HG03066 (cell line): ENCODE results near the gene RFLNA.

Experiments used
- ATAC-seq: cut with Tn5 transposase; IDR thresholded peaks from one replicate; pipeline ENCODE4 v1.9.1; 2021; ENCODE audit warnings: low read depth; ENCODE audit not compliant: unreplicated experiment

The RFLNA gene, protein sequence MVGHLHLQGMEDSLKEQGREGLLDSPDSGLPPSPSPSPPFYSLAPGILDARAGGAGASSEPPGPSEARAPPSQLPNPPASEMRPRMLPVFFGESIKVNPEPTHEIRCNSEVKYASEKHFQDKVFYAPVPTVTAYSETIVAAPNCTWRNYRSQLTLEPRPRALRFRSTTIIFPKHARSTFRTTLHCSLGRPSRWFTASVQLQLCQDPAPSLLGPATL

DNA sequence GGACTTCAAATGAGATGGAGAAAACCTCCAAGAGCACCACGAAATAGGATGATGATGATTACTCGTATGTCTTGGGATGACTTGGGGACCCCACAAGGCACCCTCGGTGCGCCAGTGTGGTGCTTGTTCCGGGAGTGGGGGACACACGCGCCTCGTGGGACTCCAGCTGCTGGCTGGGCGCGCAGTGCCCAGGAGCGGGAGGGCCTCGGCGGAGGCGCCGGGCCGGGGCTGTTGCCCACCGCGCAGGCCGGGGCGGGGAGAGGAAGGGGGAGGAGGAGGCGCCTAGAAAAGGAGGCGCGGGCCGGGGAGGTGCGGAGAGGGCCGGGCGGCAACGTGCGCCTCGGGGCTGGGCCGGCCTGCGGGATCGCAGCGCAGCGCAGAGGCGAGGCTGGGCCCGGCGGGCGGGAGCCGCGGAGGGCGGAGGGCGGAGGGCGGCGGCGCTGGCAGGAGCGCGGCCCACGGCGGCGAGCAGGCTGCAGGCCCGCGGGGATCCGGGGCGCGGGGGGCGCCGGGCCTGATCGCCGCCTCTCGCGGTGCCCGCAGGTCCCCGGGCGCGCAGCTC is at the start of gene RFLNA:
Gene RFLNA, plus strand, starts transcription at position 314 of the 562 bp plus-strand sequence. CDS start 337 bp downstream, outside the sequence.
- no peak for ATAC-seq

DNA sequence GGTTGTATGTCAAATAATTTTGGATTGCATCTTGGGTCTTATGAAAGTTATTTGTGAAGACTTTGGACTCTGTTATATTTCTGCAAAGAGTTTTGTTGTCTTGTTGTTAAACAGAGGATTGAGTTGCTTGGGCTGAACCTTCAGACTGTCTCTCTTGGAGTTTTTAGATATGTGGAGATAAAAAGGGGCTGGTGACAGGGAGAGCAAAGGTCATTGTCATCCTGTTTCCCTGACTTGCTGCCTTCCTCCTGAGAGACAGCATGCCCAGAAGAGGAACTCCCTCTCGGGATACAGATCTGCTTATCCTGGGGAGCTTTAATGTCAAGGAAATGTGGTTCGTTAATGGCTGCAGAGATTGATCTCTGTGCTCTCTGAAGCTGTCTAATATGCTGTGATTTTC is 47.6 kb upstream of the RFLNA start:
- no peak for ATAC-seq

DNA sequence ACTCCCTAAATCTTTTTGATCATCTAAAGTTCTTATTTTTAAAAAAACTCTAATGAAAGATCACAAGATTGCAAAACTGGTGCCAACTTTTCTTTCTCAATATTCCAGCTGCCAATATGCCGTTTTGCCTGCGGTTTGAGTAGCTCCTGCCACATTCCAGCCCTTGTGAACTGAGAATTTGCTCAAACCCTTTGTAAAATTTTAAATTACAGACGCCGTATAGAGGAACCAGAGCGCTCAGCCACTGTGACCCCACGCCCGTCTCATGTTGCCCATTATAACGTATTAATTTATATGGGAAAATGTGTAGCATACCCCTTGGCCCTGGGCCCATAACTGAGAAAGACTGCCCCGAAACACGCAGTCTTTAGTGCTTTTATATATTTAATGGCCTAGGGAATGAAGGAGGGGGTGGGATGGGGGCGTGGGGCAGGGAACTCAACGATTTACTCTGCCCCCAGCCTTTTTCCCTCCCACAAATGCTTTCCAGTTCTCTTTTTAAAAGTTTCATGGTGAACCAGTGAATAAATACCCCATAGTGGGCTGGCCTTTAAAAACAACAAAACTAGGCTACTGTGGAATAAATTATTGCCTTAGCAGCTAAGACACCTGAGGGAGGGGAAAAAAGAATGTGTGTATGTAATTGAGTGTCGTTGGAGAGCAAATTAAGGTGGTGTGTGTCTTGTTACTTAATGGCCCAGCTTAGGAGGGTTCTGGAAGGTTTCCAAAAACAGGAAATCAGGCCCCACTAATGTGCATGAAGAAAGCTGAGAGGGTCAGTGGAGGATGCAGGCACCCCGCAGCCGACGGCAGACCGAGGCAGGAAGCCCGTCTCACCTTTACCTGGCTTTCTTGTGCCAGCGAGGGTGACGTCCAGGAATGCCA is 45.7 kb upstream of the RFLNA start:
- no peak for ATAC-seq

- no peak for ATAC-seq
Observed at GRCh38 chr12:124251186-124251585, 43.7 kb upstream of the RFLNA start.

- no peak for ATAC-seq
Observed at GRCh38 chr12:124252964-124253363, 41.9 kb upstream of the RFLNA start.

- no peak for ATAC-seq
Observed at GRCh38 chr12:124254126-124254525, 40.8 kb upstream of the RFLNA start.

DNA sequence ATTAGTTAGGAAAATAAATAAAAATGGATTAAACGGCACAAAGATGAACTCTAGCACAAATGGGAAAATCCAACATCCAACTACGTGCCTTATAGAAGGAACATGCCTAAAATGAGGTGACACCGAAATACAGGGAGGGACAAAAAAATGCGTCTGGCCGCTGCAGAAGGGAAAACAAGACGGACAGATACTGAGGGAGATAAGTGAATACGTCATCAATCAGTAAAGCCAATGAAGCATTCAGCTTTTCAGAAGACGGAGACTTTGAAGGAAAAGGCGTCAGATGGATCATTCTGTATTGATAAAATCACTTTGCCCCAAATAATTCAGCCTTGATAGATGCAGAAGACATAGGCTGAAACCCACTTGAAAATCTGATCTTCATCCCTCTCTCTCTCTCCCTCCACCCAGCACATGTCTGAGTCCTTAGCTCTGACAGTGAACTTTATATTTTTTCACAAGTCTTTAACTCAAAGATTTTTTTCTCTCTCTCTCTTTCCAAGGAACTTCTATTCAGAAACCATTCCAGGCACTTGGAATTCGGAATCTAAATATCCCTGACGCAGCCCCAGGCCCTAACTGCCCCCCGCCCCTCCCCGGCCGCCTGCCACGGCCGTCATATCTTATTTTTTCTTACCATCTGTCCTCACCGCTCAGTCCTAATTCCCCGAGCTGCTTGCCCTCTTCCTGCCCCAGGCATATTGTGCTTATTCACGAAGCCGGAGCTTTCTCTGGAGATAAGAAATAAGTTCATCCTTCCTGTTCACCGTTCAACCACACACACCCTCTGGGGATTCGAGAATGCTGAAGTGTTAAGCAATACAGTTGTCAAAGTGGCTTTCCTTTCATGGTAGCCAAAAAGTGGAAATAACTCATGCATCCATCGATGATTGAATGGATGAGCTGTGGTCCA is 35.5 kb upstream of the RFLNA start:
- ATAC-seq, result no peak

- no peak for ATAC-seq
Observed at GRCh38 chr12:124261885-124262284, 33.0 kb upstream of the RFLNA start.

GRCh38 chr12:124264089-124264795 is 30.7 kb upstream of the RFLNA start:
- no peak for ATAC-seq

DNA sequence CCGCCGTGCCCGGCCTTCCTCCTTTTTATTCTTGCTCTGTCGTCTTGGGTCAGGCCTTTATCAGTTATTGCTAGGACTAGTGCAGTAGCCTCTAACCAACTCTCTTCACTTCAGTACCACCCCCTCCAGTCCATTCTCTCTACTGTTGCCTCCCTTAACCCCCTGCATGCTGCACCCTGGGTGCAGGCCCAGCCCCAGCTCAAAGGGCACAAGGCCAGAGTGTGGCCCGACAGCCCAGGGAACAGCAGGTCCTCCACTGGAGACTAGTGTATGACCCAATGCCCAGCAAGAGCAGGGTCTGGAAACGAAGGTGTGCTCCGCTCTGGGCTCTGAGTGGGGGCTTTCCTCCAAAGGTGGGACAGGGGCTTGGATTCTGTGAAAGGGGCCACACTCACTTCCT is 30.0 kb upstream of the RFLNA start:
- ATAC-seq, result no peak

DNA sequence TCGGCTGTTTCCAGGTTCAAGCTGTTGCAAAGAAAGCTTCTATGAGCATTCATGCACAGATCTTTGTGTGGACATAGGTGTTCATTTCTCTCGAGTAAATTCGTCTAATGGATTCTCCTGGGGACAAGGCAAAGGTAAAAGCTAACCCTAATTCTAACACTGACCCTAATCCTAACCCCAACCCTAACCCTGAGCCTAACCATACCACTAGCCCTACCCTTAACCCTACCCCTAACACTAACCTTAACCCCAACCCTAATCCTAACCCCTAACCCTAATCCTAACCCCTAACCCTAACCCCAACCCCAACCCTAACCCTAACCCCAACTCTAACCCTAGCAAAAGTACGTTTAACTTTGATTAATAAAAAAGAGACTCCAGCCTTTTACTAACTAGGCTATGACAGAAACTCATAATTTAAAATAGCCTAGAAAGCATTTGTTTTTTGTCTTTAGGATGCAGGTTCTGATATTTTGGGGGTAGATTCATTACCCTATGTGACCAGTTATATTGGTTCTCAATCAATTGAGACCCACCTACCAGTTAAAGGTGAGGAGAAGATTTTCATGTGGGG is 27.6 kb upstream of the RFLNA start:
- no peak for ATAC-seq

GRCh38 chr12:124270671-124271070 is 24.2 kb upstream of the RFLNA start:
- ATAC-seq, result no peak

- ATAC-seq, result no peak
Observed at GRCh38 chr12:124273630-124274029, 21.3 kb upstream of the RFLNA start.

GRCh38 chr12:124276337-124276736 is 18.6 kb upstream of the RFLNA start:
- no peak for ATAC-seq

DNA sequence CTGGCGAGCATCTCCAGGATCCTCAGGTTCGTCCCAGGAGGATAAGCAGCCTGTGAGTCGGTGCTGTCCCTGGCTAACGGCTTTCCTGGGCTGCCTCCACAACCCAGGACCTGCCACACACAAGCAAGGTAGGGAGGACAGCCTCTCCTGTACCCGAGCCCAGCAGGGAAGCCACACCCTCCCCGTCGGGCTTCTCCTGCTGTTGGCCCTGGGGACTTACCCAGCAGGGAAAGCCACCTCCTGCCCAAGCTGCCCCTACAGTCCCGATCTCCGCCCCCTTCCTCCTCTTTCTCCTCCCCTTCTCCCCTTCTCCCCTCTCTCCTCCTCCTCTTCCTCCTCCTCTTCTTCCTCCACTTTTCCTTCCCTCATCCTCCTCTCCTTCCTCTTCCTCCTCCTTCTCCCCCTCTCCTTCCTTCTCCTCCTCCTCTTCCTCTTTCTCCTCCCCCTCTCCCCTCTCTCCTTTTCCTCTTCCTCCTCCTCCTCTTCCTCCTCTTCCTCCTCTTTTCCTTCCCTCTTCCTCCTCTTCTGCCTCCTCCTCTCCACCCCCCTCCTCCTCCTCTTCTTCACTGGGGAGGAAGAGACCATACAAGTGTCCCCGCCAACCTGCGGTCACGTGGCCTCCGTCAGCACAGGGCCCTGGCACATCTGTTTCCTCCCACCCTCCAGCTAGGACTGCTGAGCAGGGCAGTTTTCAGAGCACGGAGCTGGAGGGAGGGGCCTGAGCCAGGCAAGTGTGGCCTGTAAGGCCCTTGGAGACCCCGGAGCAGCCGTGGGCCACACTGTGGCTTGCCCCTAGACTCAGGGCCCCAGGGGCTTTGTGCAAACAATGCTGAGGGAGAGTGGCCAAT is 17.3 kb upstream of the RFLNA start:
- ATAC-seq, result no peak

DNA sequence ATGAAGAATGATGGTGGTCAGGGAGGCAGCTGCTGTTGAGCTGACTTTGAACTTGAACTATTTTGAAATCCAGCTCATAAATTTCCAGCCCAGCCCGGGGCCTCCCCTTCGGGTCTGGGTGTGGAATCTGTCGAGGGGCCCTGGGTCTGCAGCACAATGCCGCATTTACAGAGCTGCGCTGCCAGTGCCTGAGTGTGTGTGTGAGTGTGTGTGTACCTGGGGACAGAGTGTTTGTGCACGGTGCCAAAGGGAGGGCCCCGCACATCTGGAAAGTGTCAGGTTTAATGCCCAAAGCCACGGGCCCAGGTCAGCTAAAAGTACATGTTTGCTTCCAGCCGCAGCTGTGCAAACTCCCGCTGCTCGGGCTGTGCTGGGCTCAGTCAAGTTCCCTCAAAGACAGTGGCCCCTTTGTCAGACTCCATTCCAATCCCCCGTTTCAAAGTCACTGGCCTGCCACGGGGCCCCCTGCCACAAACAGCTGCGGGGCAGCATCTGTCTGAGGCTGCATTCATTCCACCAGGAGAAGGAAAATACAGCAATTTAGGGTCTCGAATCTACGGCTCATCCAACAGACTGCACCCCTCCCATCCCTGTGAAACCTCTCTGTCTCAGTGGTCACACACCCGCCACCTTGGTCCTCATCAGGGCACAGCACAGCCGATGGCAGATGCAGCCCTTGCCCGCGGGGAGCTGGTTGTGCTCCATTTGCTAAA is 16.3 kb upstream of the RFLNA start:
- no peak for ATAC-seq

GRCh38 chr12:124279315-124279714 is 15.6 kb upstream of the RFLNA start:
- no peak for ATAC-seq

DNA sequence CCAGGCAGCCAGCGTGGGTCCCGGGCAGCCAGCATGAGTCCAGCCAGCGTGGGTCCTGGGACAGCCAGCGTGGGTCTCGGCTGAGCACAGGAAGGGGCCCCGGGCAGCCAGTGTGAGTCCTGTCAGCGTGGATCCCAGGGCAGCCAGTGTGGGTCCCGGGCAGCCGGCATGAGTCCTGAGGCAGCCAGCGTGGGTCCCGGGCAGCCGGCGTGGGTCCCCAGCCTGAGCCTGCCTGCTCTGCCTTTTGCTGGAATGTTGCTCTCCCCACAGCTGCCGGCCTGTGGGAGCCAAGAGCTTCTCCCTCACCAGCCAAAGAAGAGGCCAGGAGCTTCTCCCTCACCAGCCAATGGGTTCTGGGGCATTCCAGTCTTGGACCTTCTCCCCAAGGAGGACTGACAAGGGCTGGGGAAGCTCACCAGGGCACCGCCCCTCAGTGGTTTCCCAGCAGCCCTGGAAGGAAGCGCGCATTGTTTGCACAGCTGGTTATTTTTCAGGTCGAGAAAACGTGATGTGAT is 15.0 kb upstream of the RFLNA start:
- no peak for ATAC-seq
